ENCODE results near the gene TRIO.

The TRIO gene

DNA sequence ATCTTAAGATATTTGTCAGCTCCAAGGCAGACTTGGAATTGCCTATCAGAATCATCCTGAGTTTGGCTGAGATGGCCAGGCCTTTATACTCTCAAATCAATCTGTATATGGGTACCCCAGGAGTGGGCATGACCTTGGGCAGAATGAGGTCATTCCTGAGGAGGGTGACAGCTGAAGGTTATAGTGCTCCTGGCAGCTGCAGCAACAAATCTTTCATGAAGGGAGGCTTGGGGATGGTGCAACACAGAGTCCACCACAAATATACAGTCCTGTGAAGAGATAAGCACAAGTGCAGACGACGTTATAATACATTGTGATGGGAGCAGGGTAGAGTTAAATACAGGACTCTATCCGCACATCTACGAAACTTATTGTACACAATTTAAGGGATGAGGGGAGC, 21.1 kb upstream of the TRIO start:
- Histone ChIP-seq H3K9me2 (replicated peaks; ENCODE audit: insufficient read depth, low read length) (no peaks in the 10 kb centered on the region), H4K20me1 (ENCODE audit: low read depth, low read length) (no peaks in the 10 kb centered on the region), H3K27me3 (ENCODE audit: low read length) (no peaks in the 10 kb centered on the region), H3F3A (ENCODE audit: insufficient read depth) (no peaks in the 10 kb centered on the region), H3K9ac (ENCODE audit: low read length) (no peak overlapping the region), H3K4me3 (ENCODE audit: insufficient read depth, low read length, poor library complexity, severe bottlenecking) (no peak overlapping the region), H3K36me3 (ENCODE audit: low read length) (no peaks in the 10 kb centered on the region), H3K79me2 (ENCODE audit: insufficient read depth, low read length) (no peaks in the 10 kb centered on the region), H2AFZ (ENCODE audit: low read depth, low read length, severe bottlenecking) (no peak overlapping the region), H3K4me2 (ENCODE audit: low read depth, low read length, poor library complexity, severe bottlenecking) (no peak overlapping the region), H3K9me3 (ENCODE audit: insufficient read depth, low read length) (no peaks in the 10 kb centered on the region), H3K27ac (ENCODE audit: low read depth, low read length) (no peak overlapping the region)
- TF ChIP-seq EZH2phosphoT487 (conservative IDR thresholded peaks at IDR 0.05; ENCODE audit: low read length) (no peak), CTCF (IDR thresholded peaks at IDR 0.05; ENCODE audit: insufficient read depth, low read length, poor library complexity, severe bottlenecking) (no peak)

DNA sequence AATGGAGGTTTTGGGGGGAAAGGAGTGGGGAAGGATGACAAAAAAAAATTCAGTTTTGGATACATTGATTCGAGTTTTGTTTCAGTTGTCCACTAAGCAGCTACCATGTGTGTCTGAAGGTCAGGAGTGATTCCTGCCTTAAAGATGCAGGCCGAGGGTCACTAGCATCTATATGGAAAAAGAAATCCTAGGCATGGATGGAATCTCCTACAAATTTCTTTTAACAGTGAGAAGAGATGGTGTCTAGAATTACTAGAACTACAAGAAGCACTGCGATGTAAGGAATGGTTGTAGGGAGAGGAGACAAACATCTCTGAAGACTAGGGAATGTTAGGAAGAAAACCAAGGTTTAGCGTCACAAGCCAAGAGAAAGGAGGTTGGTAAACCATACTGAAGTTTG, 19.6 kb upstream of the TRIO start:
- Histone ChIP-seq H4K20me1 (ENCODE audit: low read depth, low read length) (no peaks in the 10 kb centered on the region), H3K4me2 (ENCODE audit: low read depth, low read length, poor library complexity, severe bottlenecking) (no peak overlapping the region), H3K27ac (ENCODE audit: low read depth, low read length) (no peak overlapping the region), H3K4me3 (ENCODE audit: insufficient read depth, low read length, poor library complexity, severe bottlenecking) (no peak overlapping the region), H3K9ac (ENCODE audit: low read length) (no peak overlapping the region), H3F3A (ENCODE audit: insufficient read depth) (no peaks in the 10 kb centered on the region), H3K27me3 (ENCODE audit: low read length) (no peaks in the 10 kb centered on the region), H3K9me2 (replicated peaks; ENCODE audit: insufficient read depth, low read length) (no peaks in the 10 kb centered on the region), H2AFZ (ENCODE audit: low read depth, low read length, severe bottlenecking) (no peak overlapping the region), H3K9me3 (ENCODE audit: insufficient read depth, low read length) (no peaks in the 10 kb centered on the region), H3K36me3 (ENCODE audit: low read length) (no peaks in the 10 kb centered on the region), H3K79me2 (ENCODE audit: insufficient read depth, low read length) (no peaks in the 10 kb centered on the region)
- TF ChIP-seq CTCF (IDR thresholded peaks at IDR 0.05; ENCODE audit: insufficient read depth, low read length, poor library complexity, severe bottlenecking) (no peak), EZH2phosphoT487 (conservative IDR thresholded peaks at IDR 0.05; ENCODE audit: low read length) (no peak)

DNA sequence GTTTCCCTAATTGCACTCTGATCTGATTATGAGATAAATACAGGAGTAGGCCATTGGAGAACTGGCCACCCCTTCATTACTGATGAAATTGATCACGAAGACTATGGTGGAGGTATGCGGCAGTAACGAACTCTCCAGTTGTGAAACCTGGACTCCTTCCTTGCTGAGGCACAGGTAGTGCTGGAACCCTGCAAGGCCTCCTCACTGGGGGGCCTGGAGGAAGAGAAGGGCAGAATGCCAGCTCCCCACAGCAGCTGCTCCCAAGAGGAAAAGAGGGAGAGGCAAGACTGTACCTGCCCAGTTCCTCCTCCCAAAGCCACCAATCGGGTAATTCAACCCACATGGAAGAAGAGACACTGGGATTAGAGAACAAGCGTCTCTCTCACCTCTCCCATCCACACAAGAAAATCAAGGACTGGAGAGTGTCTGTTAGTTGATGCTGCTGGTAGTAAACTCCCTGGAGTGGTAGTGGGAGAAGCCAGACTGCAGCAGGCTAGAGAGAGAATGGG, 19.1 kb upstream of the TRIO start:
- H2AFZ ChIP-seq (ENCODE audit: low read depth, low read length, severe bottlenecking) = no peak overlapping the region

More for the DNA sequence above, 19.1 kb upstream of the TRIO start:
- Histone ChIP-seq H3K36me3 (ENCODE audit: low read length) (no peaks in the 10 kb centered on the region), H3K27me3 (ENCODE audit: low read length) (no peaks in the 10 kb centered on the region), H3F3A (ENCODE audit: insufficient read depth) (no peaks in the 10 kb centered on the region), H4K20me1 (ENCODE audit: low read depth, low read length) (no peaks in the 10 kb centered on the region), H3K4me2 (ENCODE audit: low read depth, low read length, poor library complexity, severe bottlenecking) (no peak overlapping the region), H3K79me2 (ENCODE audit: insufficient read depth, low read length) (no peaks in the 10 kb centered on the region), H3K9me3 (ENCODE audit: insufficient read depth, low read length) (no peaks in the 10 kb centered on the region), H3K27ac (ENCODE audit: low read depth, low read length) (no peak overlapping the region), H3K9me2 (replicated peaks; ENCODE audit: insufficient read depth, low read length) (no peaks in the 10 kb centered on the region), H3K4me3 (ENCODE audit: insufficient read depth, low read length, poor library complexity, severe bottlenecking) (no peak overlapping the region), H3K9ac (ENCODE audit: low read length) (no peak overlapping the region)
- TF ChIP-seq CTCF (IDR thresholded peaks at IDR 0.05; ENCODE audit: insufficient read depth, low read length, poor library complexity, severe bottlenecking) (no peak), EZH2phosphoT487 (conservative IDR thresholded peaks at IDR 0.05; ENCODE audit: low read length) (no peak)
